K562 (cell line): ENCODE data around the gene POC1B. TPM values are rescaled to one million over a fixed set of nuclear protein-coding genes. Genes with fewer than 3 reads are reported as not detected.

Experiments used
- CREB1 ChIP-seq, 2 experiments: sonication (generic) in 1 of 2; formaldehyde crosslinking in 1 of 2; IDR thresholded peaks; 2 replicates each; pipeline versions ENCODE4 v1.6.1 to v1.8.0; 2012 to 2022; ENCODE audit warnings: inconsistent platforms in 1 of 2, mild to moderate bottlenecking in 1 of 2, missing genetic modification reagents in 1 of 2, moderate library complexity in 1 of 2
- EGR1 ChIP-seq: fragments of 450-650 bp; conservative IDR thresholded peaks from 2 replicates; pipeline ENCODE4 v1.6.1; 2017; ENCODE audit warnings: mild to moderate bottlenecking
- FOXA1 ChIP-seq: fragments of 450-650 bp; IDR thresholded peaks from 2 replicates; pipeline ENCODE4 v1.6.1; 2016; ENCODE audit warnings: mild to moderate bottlenecking, borderline replicate concordance
- KDM1A ChIP-seq, 2 experiments: fragments of 450-650 bp; IDR thresholded peaks; 2 replicates each; pipeline ENCODE4 v1.6.1; 2016; ENCODE audit warnings: mild to moderate bottlenecking in 2 of 2
- KLF10 ChIP-seq: fragments of 250-450 bp; sonication (Bioruptor Pico); IDR thresholded peaks from 2 replicates; pipeline ENCODE4 v1.6.1; 2021; ENCODE audit warnings: matching md5 sums
- MECOM ChIP-seq: fragments of 250-450 bp; sonication (Bioruptor Pico); IDR thresholded peaks from 2 replicates; pipeline ENCODE4 v1.8.0; 2022; ENCODE audit warnings: inconsistent platforms
- MEF2A ChIP-seq: IDR thresholded peaks from 2 replicates; pipeline ENCODE4 v1.6.1; 2011; ENCODE audit warnings: low read depth, mild to moderate bottlenecking, low read length, moderate library complexity; ENCODE audit not compliant: control insufficient read depth
- NFIC ChIP-seq: fragments of 450-650 bp; IDR thresholded peaks from 2 replicates; pipeline ENCODE4 v1.6.1; 2017; ENCODE audit warnings: mild to moderate bottlenecking, inconsistent platforms
- NFXL1 ChIP-seq: fragments of 450-650 bp; formaldehyde crosslinking; IDR thresholded peaks from 2 replicates; pipeline ENCODE4 v1.4.0; 2021; ENCODE audit warnings: mild to moderate bottlenecking
- PML ChIP-seq: IDR thresholded peaks from 2 replicates; pipeline ENCODE4 v1.6.1; 2012; ENCODE audit warnings: low read length, inconsistent platforms
- POLR2H ChIP-seq: IDR thresholded peaks from 2 replicates; pipeline ENCODE4 v1.6.1; 2016; ENCODE audit warnings: missing genetic modification characterization, low read depth, mild to moderate bottlenecking, control low read depth, missing compliant biosample characterization, moderate library complexity
- SMARCA4 ChIP-seq: fragments of 450-650 bp; IDR thresholded peaks from 2 replicates; pipeline ENCODE4 v1.6.1; 2016
- SNRNP70 ChIP-seq: fragments of 200-400 bp; formaldehyde crosslinking; optimal IDR thresholded peaks from 2 replicates; pipeline ENCODE3; 2017; ENCODE audit warnings: low read depth, low read length
- SP2 ChIP-seq: IDR thresholded peaks from 2 replicates; pipeline ENCODE4 v1.6.1; 2011; ENCODE audit warnings: mild to moderate bottlenecking, low read depth, low read length, moderate library complexity; ENCODE audit not compliant: poor library complexity, severe bottlenecking; ENCODE audit errors: extremely low read depth
- TRIM24 ChIP-seq, 2 experiments: fragments of 450-650 bp; IDR thresholded peaks; 2 replicates each; pipeline ENCODE4 v1.6.1; 2016
- ZBTB7A ChIP-seq: IDR thresholded peaks from 2 replicates; pipeline ENCODE4 v1.6.1; 2011; ENCODE audit warnings: low read depth, mild to moderate bottlenecking, low read length, moderate library complexity, borderline replicate concordance; ENCODE audit not compliant: control insufficient read depth
- ZNF347 ChIP-seq: fragments of 450-650 bp; formaldehyde crosslinking; IDR thresholded peaks from 2 replicates; pipeline ENCODE4 v1.4.0; 2020; ENCODE audit warnings: low read depth, mild to moderate bottlenecking, moderate library complexity
- ZNF778 ChIP-seq: fragments of 450-650 bp; formaldehyde crosslinking; IDR thresholded peaks from 2 replicates; pipeline ENCODE4 v1.4.0; 2020; ENCODE audit warnings: mild to moderate bottlenecking, moderate library complexity
- polyA plus RNA-seq, 8 experiments: library from polyadenylated mRNA; depleted of rRNA in 4 of 8; stranded (reverse) in 5 of 8; unstranded in 3 of 8; fragments of >200 nt; fragmentation: Nextera tagmentation in 2 of 8; fragmentation: Illumina TruSeq in 1 of 8; extraction: Ambion mirVana in 2 of 8; extraction: Trizol in 1 of 8; gene quantifications; 2 replicates each; pipeline versions ENCODE4 v1.2.1 to v1.2.3, GENCODE V29; 2011 to 2014; ENCODE audit warnings: inconsistent platforms in 1 of 8, missing spikeins in 1 of 8
- total RNA-seq, 7 experiments: library from RNA; depleted of rRNA in 6 of 7; stranded (reverse); fragments of >200 nt in 6 of 7; fragmentation: Illumina TruSeq in 2 of 7; extraction: Trizol in 2 of 7; gene quantifications; 2 replicates each; pipeline versions ENCODE4 v1.2.1 to v1.2.3, GENCODE V29; 2011 to 2021; ENCODE audit warnings: low replicate concordance in 1 of 7
- TF ChIP-seq, protein P1 (sequence below), 2 experiments: fragments of 150-350 bp in 1 of 2; IDR thresholded peaks; 2 replicates each; pipeline ENCODE4 v1.6.1; 2012 to 2016; ENCODE audit warnings: low read depth in 2 of 2, low read length in 2 of 2, mild to moderate bottlenecking in 1 of 2, moderate library complexity in 1 of 2
- TF ChIP-seq, protein P2 (sequence below): sonication (generic); formaldehyde crosslinking; IDR thresholded peaks from 2 replicates; pipeline ENCODE4 v1.8.0; 2022; ENCODE audit warnings: missing genetic modification reagents, mild to moderate bottlenecking, borderline replicate concordance
- TF ChIP-seq, protein P3 (sequence below): fragments of 450-650 bp; formaldehyde crosslinking; IDR thresholded peaks from 2 replicates; pipeline ENCODE4 v1.4.0; 2020; ENCODE audit warnings: mild to moderate bottlenecking, moderate library complexity
- TF ChIP-seq, protein P4 (sequence below): fragments of 250-450 bp; sonication (Bioruptor Pico); IDR thresholded peaks from 2 replicates; pipeline ENCODE4 v1.8.0; 2022; ENCODE audit warnings: inconsistent platforms

The POC1B gene
- total and polyA plus RNA-seq, 9 of the 15 experiments (the other 6 are each of a cell fraction or from before 2014, with no cell fraction given) = 4.5 to 16.1 (median 10.4) TPM

DNA sequence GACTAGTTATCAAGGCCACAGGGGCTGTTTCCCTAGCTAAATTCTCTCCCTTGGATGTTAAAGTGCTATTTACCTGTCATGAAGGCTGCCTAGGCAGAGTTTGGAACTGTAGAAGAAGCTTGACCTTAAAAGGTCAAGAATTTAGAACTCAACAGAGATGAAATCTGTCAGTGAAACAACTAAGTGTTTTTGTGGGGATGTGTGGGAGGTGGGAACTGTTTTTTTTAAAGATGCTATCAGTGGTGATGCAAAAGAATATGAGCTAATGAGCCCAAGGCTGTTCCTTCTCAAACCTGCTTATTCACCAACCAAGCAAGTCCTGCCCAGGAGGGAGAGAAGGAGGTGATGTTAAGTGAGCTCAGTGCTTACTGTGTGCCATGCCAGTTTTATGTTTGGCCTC lies 40.8 kb upstream of the POC1B start (continued):
- TF ChIP-seq, protein P1, sequence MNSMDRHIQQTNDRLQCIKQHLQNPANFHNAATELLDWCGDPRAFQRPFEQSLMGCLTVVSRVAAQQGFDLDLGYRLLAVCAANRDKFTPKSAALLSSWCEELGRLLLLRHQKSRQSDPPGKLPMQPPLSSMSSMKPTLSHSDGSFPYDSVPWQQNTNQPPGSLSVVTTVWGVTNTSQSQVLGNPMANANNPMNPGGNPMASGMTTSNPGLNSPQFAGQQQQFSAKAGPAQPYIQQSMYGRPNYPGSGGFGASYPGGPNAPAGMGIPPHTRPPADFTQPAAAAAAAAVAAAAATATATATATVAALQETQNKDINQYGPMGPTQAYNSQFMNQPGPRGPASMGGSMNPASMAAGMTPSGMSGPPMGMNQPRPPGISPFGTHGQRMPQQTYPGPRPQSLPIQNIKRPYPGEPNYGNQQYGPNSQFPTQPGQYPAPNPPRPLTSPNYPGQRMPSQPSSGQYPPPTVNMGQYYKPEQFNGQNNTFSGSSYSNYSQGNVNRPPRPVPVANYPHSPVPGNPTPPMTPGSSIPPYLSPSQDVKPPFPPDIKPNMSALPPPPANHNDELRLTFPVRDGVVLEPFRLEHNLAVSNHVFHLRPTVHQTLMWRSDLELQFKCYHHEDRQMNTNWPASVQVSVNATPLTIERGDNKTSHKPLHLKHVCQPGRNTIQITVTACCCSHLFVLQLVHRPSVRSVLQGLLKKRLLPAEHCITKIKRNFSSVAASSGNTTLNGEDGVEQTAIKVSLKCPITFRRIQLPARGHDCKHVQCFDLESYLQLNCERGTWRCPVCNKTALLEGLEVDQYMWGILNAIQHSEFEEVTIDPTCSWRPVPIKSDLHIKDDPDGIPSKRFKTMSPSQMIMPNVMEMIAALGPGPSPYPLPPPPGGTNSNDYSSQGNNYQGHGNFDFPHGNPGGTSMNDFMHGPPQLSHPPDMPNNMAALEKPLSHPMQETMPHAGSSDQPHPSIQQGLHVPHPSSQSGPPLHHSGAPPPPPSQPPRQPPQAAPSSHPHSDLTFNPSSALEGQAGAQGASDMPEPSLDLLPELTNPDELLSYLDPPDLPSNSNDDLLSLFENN (IDR thresholded peaks at IDR 0.05; ENCODE audit: low read depth in 2 of 2, low read length in 2 of 2) = no peak
- TF ChIP-seq NFIC = no peak; the same call in 1 of the 2 replicates
- TF ChIP-seq SNRNP70 = no peak
- peak; percentile 80 for TF ChIP-seq SMARCA4
- TF ChIP-seq TRIM24 (IDR thresholded peaks at IDR 0.05) = peak; percentile 7 to 37; a peak in 1 of 4 replicates
- no peak for TF ChIP-seq POLR2H (tag)
- peak in 1 of 2 experiments; percentile 13; a peak in 1 of 4 replicates for TF ChIP-seq KDM1A (IDR thresholded peaks at IDR 0.05)
- no peak for TF ChIP-seq ZNF347
- TF ChIP-seq, protein P2, sequence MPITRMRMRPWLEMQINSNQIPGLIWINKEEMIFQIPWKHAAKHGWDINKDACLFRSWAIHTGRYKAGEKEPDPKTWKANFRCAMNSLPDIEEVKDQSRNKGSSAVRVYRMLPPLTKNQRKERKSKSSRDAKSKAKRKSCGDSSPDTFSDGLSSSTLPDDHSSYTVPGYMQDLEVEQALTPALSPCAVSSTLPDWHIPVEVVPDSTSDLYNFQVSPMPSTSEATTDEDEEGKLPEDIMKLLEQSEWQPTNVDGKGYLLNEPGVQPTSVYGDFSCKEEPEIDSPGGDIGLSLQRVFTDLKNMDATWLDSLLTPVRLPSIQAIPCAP = no peak
- no peak for TF ChIP-seq MEF2A
- no peak for TF ChIP-seq NFXL1 (CRISPR knock-in tag)
- no peak for TF ChIP-seq FOXA1
- TF ChIP-seq, protein P3, sequence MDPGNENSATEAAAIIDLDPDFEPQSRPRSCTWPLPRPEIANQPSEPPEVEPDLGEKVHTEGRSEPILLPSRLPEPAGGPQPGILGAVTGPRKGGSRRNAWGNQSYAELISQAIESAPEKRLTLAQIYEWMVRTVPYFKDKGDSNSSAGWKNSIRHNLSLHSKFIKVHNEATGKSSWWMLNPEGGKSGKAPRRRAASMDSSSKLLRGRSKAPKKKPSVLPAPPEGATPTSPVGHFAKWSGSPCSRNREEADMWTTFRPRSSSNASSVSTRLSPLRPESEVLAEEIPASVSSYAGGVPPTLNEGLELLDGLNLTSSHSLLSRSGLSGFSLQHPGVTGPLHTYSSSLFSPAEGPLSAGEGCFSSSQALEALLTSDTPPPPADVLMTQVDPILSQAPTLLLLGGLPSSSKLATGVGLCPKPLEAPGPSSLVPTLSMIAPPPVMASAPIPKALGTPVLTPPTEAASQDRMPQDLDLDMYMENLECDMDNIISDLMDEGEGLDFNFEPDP (CRISPR knock-in tag) = no peak
- no peak for TF ChIP-seq ZBTB7A
- TF ChIP-seq EGR1 = peak; percentile 64
- no peak for TF ChIP-seq KLF10 (CRISPR knock-in tag)
- TF ChIP-seq CREB1 (IDR thresholded peaks at IDR 0.05) = no peak
- TF ChIP-seq CREB1 (CRISPR knock-in tag; IDR thresholded peaks at IDR 0.05) = no peak
- TF ChIP-seq, protein P4, sequence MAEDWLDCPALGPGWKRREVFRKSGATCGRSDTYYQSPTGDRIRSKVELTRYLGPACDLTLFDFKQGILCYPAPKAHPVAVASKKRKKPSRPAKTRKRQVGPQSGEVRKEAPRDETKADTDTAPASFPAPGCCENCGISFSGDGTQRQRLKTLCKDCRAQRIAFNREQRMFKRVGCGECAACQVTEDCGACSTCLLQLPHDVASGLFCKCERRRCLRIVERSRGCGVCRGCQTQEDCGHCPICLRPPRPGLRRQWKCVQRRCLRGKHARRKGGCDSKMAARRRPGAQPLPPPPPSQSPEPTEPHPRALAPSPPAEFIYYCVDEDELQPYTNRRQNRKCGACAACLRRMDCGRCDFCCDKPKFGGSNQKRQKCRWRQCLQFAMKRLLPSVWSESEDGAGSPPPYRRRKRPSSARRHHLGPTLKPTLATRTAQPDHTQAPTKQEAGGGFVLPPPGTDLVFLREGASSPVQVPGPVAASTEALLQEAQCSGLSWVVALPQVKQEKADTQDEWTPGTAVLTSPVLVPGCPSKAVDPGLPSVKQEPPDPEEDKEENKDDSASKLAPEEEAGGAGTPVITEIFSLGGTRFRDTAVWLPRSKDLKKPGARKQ = no peak
- TF ChIP-seq PML = no peak
- no peak for TF ChIP-seq SP2
- TF ChIP-seq MECOM = no peak
- TF ChIP-seq ZNF778 (CRISPR knock-in tag) = no peak
